B cell (primary cell): ENCODE measurements around the gene NEMP2. TPM values are rescaled to one million over a fixed set of nuclear protein-coding genes. Genes with fewer than 3 reads are reported as not detected.

Source experiments
- ATAC-seq: fragments of 200-7000 bp; cut with Tn5 transposase; one replicate; pipeline ENCODE4 v1.10.0; 2021; ENCODE audit warnings: low read depth, mild to moderate bottlenecking, moderate number of reproducible peaks, moderate library complexity
- CTCF ChIA-PET: fragments of 350-600 bp; sonication (Branson Sonifier 250); formaldehyde crosslinking; loops from one replicate; lab custom pipeline; 2021; ENCODE audit warnings: antibody characterized with exemption, inconsistent platforms; lab: Charles Lee
- POLR2A ChIA-PET: fragments of 350-600 bp; sonication (Branson Sonifier 250); formaldehyde crosslinking; loops from one replicate; lab custom pipeline; 2021; ENCODE audit warnings: antibody characterized with exemption; lab: Charles Lee
- DNase-seq: peaks from one replicate; pipeline ENCODE4 v3.0.0; 2013
- H2AFZ ChIP-seq: 2 replicates; pipeline ENCODE4 v1.6.1; 2012; ENCODE audit warnings: mild to moderate bottlenecking, low read depth, low read length; ENCODE audit not compliant: insufficient read depth, poor library complexity, severe bottlenecking
- H3K27ac ChIP-seq, 2 donors: 1 replicate in 1 of 2; 2 replicates in 1 of 2; pipeline ENCODE4 v1.5.1; 2012 to 2013; ENCODE audit warnings: low read length in 2 of 2, mild to moderate bottlenecking in 2 of 2, moderate library complexity in 1 of 2
- H3K27me3 ChIP-seq, 4 experiments: fragments of 200-600 bp in 1 of 4; sonication (generic) in 1 of 4; replicated peaks in 1 of 4; 1 replicate in 2 of 4; 2 replicates in 2 of 4; pipeline versions ENCODE4 v1.6.1 to v1.7.0; 2013 to 2016; ENCODE audit warnings: low read length in 3 of 4, mild to moderate bottlenecking in 2 of 4, mixed read lengths in 1 of 4, moderate library complexity in 1 of 4; ENCODE audit not compliant: insufficient read depth in 4 of 4, control insufficient read depth in 3 of 4; ENCODE audit errors: control extremely low read depth in 1 of 4
- H3K36me3 ChIP-seq, 2 experiments: replicated peaks in 1 of 2; 1 replicate in 1 of 2; 2 replicates in 1 of 2; pipeline versions ENCODE4 v1.6.1 to v1.7.1; 2013; ENCODE audit warnings: low read length in 1 of 2; ENCODE audit not compliant: insufficient read depth in 2 of 2, control insufficient read depth in 1 of 2; ENCODE audit errors: control extremely low read depth in 1 of 2, extremely low read depth in 1 of 2
- H3K4me1 ChIP-seq, 2 donors: fragments of 200-600 bp in 1 of 2; sonication (generic) in 1 of 2; 1 replicate in 1 of 2; 2 replicates in 1 of 2; pipeline versions ENCODE4 v1.5.1 to v1.6.1; 2013 to 2017; ENCODE audit warnings: low read length in 2 of 2; ENCODE audit not compliant: control insufficient read depth in 2 of 2, insufficient read depth in 2 of 2
- H3K4me2 ChIP-seq: replicated peaks from 2 replicates; pipeline ENCODE3; 2012; ENCODE audit warnings: mild to moderate bottlenecking, low read depth, low read length; ENCODE audit not compliant: poor library complexity, severe bottlenecking
- H3K4me3 ChIP-seq, 5 experiments: fragments of 200-600 bp in 1 of 5; sonication (generic) in 1 of 5; 1 replicate in 3 of 5; 2 replicates in 2 of 5; pipeline versions ENCODE4 v1.5.1 to v1.7.0; 2011 to 2016; ENCODE audit warnings: low read length in 4 of 5, mild to moderate bottlenecking in 4 of 5, low read depth in 2 of 5, control low read depth in 1 of 5, moderate library complexity in 1 of 5; ENCODE audit not compliant: insufficient read depth in 1 of 5; ENCODE audit errors: control extremely low read depth in 1 of 5, extremely low read depth in 1 of 5
- H3K79me2 ChIP-seq: fragments of 200-600 bp; sonication (generic); one replicate; pipeline ENCODE4 v1.6.0; 2016; ENCODE audit warnings: low read length; ENCODE audit not compliant: control insufficient read depth, insufficient read depth
- H3K9ac ChIP-seq: fragments of 200-600 bp; sonication (generic); 2 replicates; pipeline ENCODE4 v1.6.1; 2017; ENCODE audit warnings: mild to moderate bottlenecking, low read length, moderate library complexity
- H3K9me3 ChIP-seq, 3 donors: one replicate each; pipeline versions ENCODE4 v1.6.1 to v1.7.1; 2013; ENCODE audit warnings: low read length in 2 of 3; ENCODE audit not compliant: control insufficient read depth in 2 of 3, insufficient read depth in 1 of 3; ENCODE audit errors: control extremely low read depth in 1 of 3
- H4K20me1 ChIP-seq: 2 replicates; pipeline ENCODE4 v1.6.0; 2012; ENCODE audit warnings: mild to moderate bottlenecking, low read length; ENCODE audit not compliant: insufficient read depth, control insufficient read depth, poor library complexity, severe bottlenecking
- H3K27ac Mint-ChIP-seq: one replicate; pipeline ENCODE4 v1.8.0; 2021; ENCODE audit warnings: mixed read lengths
- H3K27me3 Mint-ChIP-seq: one replicate; pipeline ENCODE4 v1.8.0; 2021; ENCODE audit warnings: mixed read lengths
- H3K4me1 Mint-ChIP-seq: one replicate; pipeline ENCODE4 v1.8.0; 2021; ENCODE audit warnings: mixed read lengths
- H3K4me3 Mint-ChIP-seq: one replicate; pipeline ENCODE4 v1.8.0; 2021; ENCODE audit warnings: mixed read lengths
- H3K9me3 Mint-ChIP-seq: one replicate; pipeline ENCODE4 v1.8.0; 2022; ENCODE audit warnings: mixed read lengths; ENCODE audit not compliant: insufficient read depth
- CTCF ChIP-seq: fragments of 200-600 bp; IDR thresholded peaks from one replicate; pipeline ENCODE4 v1.8.0; 2022; ENCODE audit warnings: antibody characterized with exemption, mild to moderate bottlenecking
- EZH2 ChIP-seq: IDR thresholded peaks from 2 replicates; pipeline ENCODE4 v1.6.1; 2012; ENCODE audit warnings: borderline replicate concordance, low read depth, mild to moderate bottlenecking, moderate library complexity, low read length; ENCODE audit not compliant: insufficient read depth, poor library complexity, severe bottlenecking
- WGBS: methylation state at CpG from one replicate; pipeline ENCODE4 v1.1.5; 2013; ENCODE audit warnings: missing lambda C conversion rate; ENCODE audit not compliant: insufficient coverage; 5-methylcytosine and 5-hydroxymethylcytosine counted together
- intact Hi-C: fragments of 100-400 bp; cut with micrococcal nuclease; formaldehyde crosslinking; loops from one replicate; pipeline ENCODE4 v1.10.0; 2022
- polyA plus RNA-seq: library from polyadenylated mRNA; depleted of rRNA; stranded (reverse); fragments of >200 nt; gene quantifications from 2 replicates; pipeline ENCODE4 v1.2.3, GENCODE V29; 2012
- total RNA-seq, 2 donors: library from RNA; stranded (reverse); fragments of 120-200 nt in 1 of 2; gene quantifications; 1 replicate in 1 of 2; 2 replicates in 1 of 2; pipeline versions ENCODE4 v1.2.3 to v1.2.4, GENCODE V29; 2013 to 2022

NEMP2 gene
- total and polyA plus RNA-seq, 2 donors (not counting 1 experiment from before 2014, with no cell fraction given), result 1.3 to 17.3 TPM

DNA sequence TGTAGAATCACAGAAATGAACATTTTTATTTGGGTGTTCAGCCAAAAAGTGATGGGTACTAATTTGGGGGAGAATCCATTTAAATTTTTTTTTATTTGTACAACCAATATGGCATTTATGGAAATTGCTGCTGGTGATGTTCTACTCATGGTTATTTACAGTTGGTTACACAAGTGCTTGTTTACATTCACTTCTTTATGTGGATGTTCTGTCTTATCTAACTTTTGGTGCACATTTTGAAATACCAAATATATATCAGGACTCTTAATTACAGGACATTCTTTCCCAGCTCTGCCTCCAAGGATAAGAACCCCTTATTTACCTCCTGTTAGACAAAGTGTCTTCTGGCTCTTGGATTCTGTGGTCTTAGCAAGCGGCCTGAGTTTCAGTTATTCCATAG is 35.2 kb downstream of the NEMP2 start:
- ChIA-PET POLR2A (no interaction called here), CTCF (no interaction called here)
- no peak overlapping the region for H3K9ac ChIP-seq
- H3K4me2 ChIP-seq, result no peak overlapping the region
- H3K27ac ChIP-seq, result no peak overlapping the region
- Mint-ChIP-seq H3K27ac (no peak overlapping the region), H3K4me1 (peaks cover 4% of the 10 kb centered on the region), H3K9me3 (no peaks in the 10 kb centered on the region), H3K27me3 (no peaks in the 10 kb centered on the region), H3K4me3 (no peak overlapping the region)
- H3K4me1 ChIP-seq, result no peaks in the 10 kb centered on the region
- peaks cover 2 to 55% of the 10 kb centered on the region in 2 experiments for H3K36me3 ChIP-seq
- no peak overlapping the region for H2AFZ ChIP-seq
- TF ChIP-seq EZH2 (no peak), CTCF (no peak)
- intact Hi-C loops, result no loop called here
- no peak overlapping the region for H3K4me3 ChIP-seq
- no peaks in the 10 kb centered on the region for H3K27me3 ChIP-seq
- H3K9me3 ChIP-seq, result peaks cover 0 to 1% (median 0%) of the 10 kb centered on the region in 3 donors
- no peaks in the 10 kb centered on the region for H3K79me2 ChIP-seq
- WGBS, result no CpG with 5 or more reads among the region's 1 CpG
- H4K20me1 ChIP-seq, result no peaks in the 10 kb centered on the region
- ATAC-seq, result no peak
- no peak for DNase-seq

DNA sequence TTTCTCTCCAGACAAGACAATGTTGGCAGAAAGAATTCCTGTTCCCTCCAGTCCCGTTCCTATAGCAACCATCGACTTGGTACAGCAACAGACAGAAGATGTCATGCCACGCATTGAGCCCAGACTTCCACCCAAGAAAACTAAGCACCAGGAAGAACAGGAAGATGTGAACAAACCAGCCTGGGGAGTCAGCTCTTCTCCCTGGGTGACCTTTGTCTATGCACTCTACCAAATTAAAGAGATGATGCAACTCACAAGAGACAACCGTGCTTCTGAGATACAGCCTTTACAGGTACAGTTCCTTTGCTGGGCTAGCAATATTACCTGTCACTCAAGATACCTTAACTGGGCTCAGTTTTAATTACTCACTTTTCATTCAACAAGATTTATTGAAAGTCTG is 37.1 kb downstream of the NEMP2 start:
- peaks cover 1 to 38% of the 10 kb centered on the region in 2 experiments for H3K36me3 ChIP-seq

More for the DNA sequence above, 37.1 kb downstream of the NEMP2 start:
- ChIA-PET CTCF (no interaction called here), POLR2A (no interaction called here)
- Histone ChIP-seq H3K27ac (no peak overlapping the region), H3K4me3 (no peak overlapping the region), H3K4me2 (no peak overlapping the region), H2AFZ (no peak overlapping the region), H3K27me3 (no peaks in the 10 kb centered on the region), H3K79me2 (no peaks in the 10 kb centered on the region), H3K4me1 (no peaks in the 10 kb centered on the region), H3K9ac (no peak overlapping the region), H4K20me1 (no peaks in the 10 kb centered on the region), H3K9me3 (peaks cover 0 to 1% (median 0%) of the 10 kb centered on the region in 3 donors)
- DNase-seq, result no peak
- H3K4me3 Mint-ChIP-seq, result no peak overlapping the region
- H3K9me3 Mint-ChIP-seq, result peaks cover 2% of the 10 kb centered on the region
- intact Hi-C loops, result no loop called here
- ATAC-seq, result no peak
- no peaks in the 10 kb centered on the region for H3K27me3 Mint-ChIP-seq
- H3K4me1 Mint-ChIP-seq, result peaks cover 10% of the 10 kb centered on the region
- WGBS, result 100% methylated on average over 4 of the region's 4 CpGs
- TF ChIP-seq CTCF, result no peak
- no peak for TF ChIP-seq EZH2
- H3K27ac Mint-ChIP-seq, result no peak overlapping the region
